Measurements from ENCODE around the gene RINL.

The RINL gene, protein sequence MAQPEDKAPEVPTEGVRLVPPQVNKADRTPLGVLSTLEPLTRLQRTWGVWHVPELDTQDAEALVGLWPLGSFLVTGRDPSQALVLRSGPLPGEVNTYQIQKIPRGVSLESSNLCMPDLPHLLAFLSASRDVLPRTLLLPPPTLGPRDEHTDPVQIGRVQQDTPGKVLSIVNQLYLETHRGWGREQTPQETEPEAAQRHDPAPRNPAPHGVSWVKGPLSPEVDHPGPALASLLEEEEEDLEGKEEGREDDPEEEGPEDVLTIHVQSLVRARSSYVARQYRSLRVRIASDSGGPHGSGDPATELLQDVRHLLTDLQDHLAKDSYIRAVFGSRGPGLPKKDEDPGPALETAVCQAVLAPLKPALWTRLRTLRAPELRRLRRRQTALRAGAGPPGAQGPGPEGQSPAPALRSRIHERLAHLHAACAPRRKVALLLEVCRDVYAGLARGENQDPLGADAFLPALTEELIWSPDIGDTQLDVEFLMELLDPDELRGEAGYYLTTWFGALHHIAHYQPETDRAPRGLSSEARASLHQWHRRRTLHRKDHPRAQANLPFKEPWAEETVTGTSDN

DNA sequence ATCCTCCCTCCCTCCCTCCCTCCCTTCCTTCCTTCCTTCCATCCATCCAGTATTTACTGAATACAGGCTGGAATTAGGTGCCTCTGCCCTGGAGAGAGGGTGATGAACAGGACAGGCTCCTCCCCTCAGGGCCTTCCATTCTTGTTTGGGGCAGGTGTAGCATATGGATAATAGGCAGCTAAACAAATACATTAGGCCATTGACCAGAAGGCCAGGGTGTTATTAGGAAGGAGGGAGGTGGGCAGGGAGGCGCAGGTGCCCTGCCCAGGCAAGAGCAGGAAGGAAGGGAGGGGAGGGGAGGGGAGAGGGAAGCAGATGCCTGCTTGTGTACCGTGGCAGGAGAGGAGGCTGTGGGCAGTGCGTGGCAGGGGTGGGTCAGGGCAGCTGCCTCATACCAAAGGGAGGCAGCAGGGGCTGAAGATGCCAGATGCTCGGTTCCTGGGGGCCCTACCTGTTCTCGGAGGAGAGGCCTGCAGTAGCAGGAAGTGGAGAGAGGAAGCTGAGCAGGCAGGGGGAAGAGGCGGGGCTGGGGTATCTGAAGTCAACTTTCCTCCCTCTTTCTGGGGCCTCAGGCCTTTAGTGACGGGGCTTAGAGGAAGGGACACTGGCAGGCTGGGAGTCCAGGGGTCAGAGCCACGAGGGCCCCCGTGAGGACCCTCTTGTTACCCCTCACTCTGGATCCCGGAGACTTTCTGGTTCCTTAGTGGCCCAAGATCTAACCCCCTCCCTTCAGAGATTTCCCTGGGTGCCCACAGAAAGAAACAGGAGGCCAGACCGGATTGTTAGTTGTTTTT lies at the start of gene RINL:
Gene RINL, minus strand, starts transcription at position 495 of the 794 bp plus-strand sequence. CDS start 1,533 bp downstream, outside the sequence.
- DNase-seq (ENCODE audit: low spot score): no peak

DNA sequence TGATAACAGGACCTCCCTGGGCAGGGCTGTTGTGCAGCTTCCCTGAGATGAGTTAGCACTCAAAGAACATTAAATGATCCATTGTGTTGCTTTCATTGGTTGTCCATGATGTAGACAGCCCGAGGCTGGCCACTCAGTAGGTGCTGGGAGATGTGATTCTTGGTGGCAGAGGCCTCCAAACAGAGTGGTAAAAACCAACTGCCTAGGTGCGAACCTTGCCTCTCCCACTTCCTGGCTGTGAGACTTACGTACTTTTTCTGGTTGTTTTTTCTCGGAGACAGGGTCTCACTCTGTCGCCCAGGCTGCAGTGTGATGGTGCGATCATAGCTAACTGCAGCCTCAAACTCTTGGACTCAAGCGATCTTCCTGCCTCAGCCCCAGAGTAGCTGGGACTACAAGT lies 46.3 kb upstream of the RINL start:
- no peak for DNase-seq (ENCODE audit: low spot score)

- no peak for DNase-seq (ENCODE audit: low spot score)
These were observed 44.4 kb upstream of the RINL start for GRCh38 chr19:38922482-38922881.

GRCh38 chr19:38921420-38922274 lies 43.6 kb upstream of the RINL start:
- no peak for DNase-seq (ENCODE audit: low spot score)

DNA sequence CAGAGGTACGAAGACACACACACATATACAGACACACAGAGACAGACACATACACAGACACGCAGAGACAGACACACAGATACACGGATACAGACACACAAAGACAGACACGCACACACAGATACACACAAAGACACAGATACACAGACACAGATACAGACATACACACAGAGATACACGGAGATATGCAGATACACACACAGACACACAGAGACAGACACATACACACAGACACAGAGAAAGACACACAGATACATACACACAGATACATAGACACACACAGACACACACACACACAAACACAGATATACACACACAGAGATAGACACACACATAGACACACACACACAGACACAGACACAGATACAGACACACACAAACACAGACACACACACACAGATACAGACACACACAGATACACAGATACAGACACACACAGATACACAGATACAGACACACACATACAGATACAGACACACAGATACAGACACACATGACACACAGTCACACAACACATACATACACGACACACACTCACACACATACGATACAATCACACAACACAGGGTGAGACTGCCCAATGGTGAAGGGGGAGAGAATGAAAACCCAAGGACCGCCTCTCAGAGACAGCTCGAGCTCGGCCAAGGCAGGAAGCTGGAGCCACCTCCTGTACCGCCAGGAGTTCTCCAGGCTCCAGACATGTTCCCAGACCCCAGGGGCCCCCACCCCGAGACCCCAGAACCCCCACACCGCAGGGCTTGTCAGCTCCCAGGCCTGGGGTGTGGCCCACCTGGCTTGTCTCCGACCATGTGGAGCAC lies 42.7 kb upstream of the RINL start:
- no peak for DNase-seq (ENCODE audit: low spot score)

DNA sequence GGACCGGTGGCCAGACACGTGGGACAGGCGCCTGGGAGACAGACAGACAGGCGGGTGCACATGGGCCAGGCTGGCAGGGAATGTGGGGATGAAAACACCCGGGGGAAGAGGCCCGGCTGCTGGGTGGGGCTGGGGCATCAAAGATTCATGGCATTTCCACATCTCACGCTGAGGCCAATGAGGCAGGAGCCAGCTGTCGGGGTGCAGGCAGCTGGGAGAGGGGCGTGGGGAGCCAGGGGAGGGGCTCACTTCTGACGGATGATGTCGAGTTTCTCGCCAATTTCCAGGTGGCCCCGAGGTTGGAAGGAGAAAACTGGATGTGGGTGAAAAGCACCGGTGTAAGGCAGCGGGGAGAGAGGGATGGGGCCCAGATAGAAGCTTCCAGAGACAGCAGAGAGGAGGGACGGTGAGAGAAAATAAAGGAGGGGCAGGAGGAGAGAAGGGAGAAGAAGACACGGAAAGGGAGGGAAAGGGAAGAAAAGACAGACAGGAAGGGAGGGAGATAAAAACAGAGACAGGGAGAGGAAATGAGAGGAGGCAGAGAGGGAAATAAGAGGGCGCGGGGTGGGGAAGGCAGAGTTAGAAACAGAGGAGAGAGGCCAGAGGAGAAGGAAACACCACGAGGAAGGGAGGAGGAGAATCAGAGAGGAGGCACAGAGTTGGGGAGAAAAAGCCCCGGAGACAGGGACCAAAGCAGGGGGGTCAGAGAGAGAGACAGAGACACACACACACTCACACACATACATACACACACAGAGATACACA lies 41.9 kb upstream of the RINL start:
- DNase-seq (ENCODE audit: low spot score): no peak

DNA sequence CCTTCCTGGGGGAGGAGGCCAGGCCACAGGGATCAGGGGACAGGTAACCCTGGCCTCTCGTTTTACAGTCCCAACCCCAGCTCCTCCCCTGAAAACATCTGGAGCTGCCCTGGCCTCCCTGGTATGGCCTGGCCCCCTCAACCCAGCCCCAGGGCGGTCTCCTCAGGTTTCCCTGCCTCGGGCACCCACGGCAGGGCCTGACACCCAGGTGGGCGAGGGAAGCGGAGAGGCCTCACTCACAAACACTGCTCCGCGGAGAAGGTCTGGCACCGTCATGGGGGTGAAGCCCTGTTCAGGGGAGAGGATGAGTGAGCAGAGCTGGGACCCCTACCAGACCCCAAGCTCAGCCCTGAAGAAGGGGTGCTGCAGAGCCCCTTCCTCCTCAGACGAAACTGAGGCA lies 40.5 kb upstream of the RINL start:
- DNase-seq (ENCODE audit: low spot score): no peak

- no peak for DNase-seq (ENCODE audit: low spot score)
These were observed 39.9 kb upstream of the RINL start for GRCh38 chr19:38917921-38918491.

DNA sequence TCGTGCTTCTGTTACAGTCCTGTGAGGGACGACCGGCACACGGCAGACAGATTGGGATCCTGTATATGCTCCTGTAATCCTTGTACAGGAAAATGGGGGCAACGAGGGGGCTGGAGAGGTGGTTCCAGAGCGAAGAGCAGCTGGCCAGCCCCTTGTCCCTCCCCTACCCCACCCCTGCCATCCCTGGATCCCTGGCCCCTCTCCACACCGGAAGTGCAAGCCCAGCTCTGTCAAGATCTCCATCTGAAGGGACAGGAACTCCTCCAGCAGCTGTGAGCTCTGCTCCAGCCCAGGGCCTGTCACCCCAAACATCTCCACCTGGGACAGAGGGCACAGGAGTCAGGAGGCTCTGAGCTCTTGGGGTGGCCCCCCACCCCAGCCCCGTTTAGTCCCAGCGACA lies 39.4 kb upstream of the RINL start:
- no peak for DNase-seq (ENCODE audit: low spot score)

DNA sequence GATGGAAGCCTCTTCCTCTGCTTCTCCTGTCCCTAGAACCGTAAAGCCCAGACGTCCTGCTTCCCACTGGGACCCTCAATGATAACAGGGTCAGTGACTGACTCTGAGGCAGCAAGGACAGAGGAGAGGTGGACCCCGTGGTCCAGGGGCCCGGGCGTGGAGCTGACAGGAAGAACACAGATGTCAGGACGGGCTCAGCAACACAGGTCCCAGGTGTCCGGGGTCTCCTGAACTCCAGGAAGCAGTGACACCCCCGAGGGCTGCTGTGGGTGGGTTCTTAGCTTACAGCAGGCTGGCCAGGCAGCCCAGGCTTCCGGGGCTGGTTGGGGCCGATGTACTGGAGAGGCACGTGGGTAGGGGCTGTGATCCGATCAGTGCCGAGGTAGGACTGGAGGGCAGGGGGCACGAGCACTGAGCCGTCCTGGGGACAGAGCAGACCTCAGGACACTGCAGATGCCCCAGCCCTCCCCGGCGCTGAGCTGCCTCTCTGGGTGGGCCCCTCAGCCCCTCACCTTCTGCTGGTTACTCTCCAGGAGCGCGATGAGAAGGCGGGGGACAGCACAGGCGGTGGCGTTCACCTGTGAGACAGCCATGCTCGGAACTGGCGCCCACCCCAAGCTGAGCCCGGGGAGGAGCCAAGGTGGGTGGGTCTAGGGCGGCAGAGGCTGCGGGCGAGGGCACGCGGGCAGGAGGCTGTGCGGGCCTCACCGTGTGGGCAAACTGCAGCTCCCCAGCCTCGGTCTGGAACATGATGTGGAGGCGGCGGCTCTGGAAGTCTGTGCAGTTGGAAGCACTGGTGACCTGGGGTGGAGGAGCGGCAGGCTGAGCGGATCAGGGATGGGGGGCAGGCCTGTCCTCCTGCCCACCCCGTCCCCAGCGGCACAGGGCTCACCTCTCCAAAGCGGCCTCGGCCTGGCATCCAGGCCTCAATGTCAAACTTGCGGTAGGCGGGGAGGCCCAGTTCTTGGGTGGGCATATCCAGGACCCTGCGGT lies 37.5 kb upstream of the RINL start:
- DNase-seq (ENCODE audit: low spot score): no peak

- DNase-seq (ENCODE audit: low spot score): no peak
These were observed 35.9 kb upstream of the RINL start for GRCh38 chr19:38913958-38914357.

- no peak for DNase-seq (ENCODE audit: low spot score)
These were observed 34.8 kb upstream of the RINL start for GRCh38 chr19:38912600-38913514.

- DNase-seq (ENCODE audit: low spot score): no peak
These were observed 33.4 kb upstream of the RINL start for GRCh38 chr19:38911388-38912001.

DNA sequence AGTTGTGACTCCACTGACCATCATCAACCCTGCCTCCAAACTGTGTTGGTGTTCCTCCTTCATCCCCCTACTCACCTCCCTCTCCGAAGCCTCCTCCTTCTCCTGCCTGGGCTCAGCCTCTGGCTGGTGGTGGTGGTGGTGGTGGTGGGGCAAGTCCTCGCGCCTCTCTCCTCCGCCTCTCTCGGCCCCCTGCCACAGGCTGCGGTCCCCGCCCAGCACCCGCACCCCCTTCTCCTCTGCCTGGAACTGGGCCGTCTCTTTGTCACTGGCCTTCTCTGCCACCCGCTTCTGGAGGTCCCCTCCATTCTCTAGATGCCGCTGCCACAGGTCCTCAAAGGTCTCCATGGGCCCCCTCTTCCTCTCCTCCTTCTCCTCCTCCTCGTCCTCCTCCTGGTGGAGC lies 32.4 kb upstream of the RINL start:
- DNase-seq (ENCODE audit: low spot score): no peak

DNA sequence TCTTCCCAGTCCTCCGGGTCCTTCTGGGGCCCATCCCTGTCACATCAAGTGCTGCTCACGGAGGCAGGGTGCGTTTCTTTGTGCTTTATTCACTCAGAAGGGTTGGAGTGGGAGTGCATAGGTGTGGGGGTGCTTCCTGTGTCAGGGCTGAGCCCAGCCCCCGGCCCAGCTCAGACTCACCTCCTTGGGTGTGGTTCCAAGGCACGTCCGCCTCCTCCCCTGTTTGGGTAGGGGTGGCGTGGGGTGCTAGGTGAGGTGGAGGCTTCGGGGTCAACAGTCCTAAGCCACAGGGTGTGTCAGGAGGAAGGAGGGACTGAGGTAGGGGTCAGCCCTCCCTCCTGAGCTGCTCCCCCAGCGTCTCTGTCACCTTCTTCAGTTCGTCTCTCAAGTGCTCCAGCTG lies 30.8 kb upstream of the RINL start:
- no peak for DNase-seq (ENCODE audit: low spot score)

- no peak for DNase-seq (ENCODE audit: low spot score)
These were observed 29.6 kb upstream of the RINL start for GRCh38 chr19:38907670-38908069.

DNA sequence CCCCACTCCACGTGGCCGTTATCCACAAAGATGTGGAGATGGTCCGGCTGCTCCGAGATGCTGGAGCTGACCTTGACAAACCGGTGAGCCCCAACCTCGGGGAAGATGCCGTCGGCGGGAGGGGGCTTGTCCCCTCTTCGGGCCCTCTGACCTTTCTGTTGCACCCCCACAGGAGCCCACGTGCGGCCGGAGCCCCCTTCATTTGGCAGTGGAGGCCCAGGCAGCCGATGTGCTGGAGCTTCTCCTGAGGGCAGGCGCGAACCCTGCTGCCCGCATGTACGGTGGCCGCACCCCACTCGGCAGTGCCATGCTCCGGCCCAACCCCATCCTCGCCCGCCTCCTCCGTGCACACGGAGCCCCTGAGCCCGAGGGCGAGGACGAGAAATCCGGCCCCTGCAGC lies 29.2 kb upstream of the RINL start:
- no peak for DNase-seq (ENCODE audit: low spot score)
